HepG2 (cell line): ENCODE results near the gene TPM2. TPM values are rescaled to one million over a fixed set of nuclear protein-coding genes. Genes with fewer than 3 reads are reported as not detected.

Experiments used
- CAMTA2 ChIP-seq: sonication (generic); formaldehyde crosslinking; IDR thresholded peaks from 2 replicates; pipeline ENCODE4 v1.4.0; 2020; ENCODE audit warnings: mild to moderate bottlenecking, missing genetic modification reagents, borderline replicate concordance
- CHD4 ChIP-seq: fragments of 200-600 bp; sonication (generic); IDR thresholded peaks from 2 replicates; pipeline ENCODE4 v1.7.0; 2017; ENCODE audit warnings: mild to moderate bottlenecking, low read length, borderline replicate concordance
- CREM ChIP-seq, 2 experiments: sonication (generic) in 1 of 2; formaldehyde crosslinking in 1 of 2; IDR thresholded peaks; 2 replicates each; pipeline versions ENCODE4 v1.4.0 to v1.6.1; 2016 to 2020; ENCODE audit warnings: antibody characterized with exemption in 1 of 2, mild to moderate bottlenecking in 1 of 2, missing genetic modification reagents in 1 of 2
- GATAD1 ChIP-seq: IDR thresholded peaks from 2 replicates; pipeline ENCODE4 v1.6.1; 2016; ENCODE audit warnings: missing genetic modification reagents, missing compliant biosample characterization
- KMT2B ChIP-seq: IDR thresholded peaks from 2 replicates; pipeline ENCODE4 v1.6.1; 2016; ENCODE audit warnings: missing genetic modification reagents, missing compliant biosample characterization
- MAFK ChIP-seq, 2 experiments: IDR thresholded peaks in 1 of 2; conservative IDR thresholded peaks in 1 of 2; 2 replicates each; pipeline ENCODE4 v1.6.1; 2011; ENCODE audit warnings: improper control_type of control experiment in 2 of 2, low read length in 2 of 2
- NFYC ChIP-seq: IDR thresholded peaks from 2 replicates; pipeline ENCODE4 v1.6.1; 2016; ENCODE audit warnings: missing genetic modification reagents, missing compliant biosample characterization
- NR2C2 ChIP-seq: sonication (generic); formaldehyde crosslinking; IDR thresholded peaks from 2 replicates; pipeline ENCODE4 v1.4.0; 2020; ENCODE audit warnings: missing genetic modification reagents, mild to moderate bottlenecking, moderate library complexity, borderline replicate concordance
- PHB2 ChIP-seq: fragments of 450-650 bp; IDR thresholded peaks from 2 replicates; pipeline ENCODE4 v1.6.1; 2018; ENCODE audit not compliant: partially characterized antibody
- SP2 ChIP-seq: sonication (generic); formaldehyde crosslinking; IDR thresholded peaks from 2 replicates; pipeline ENCODE4 v1.5.1; 2020; ENCODE audit warnings: mild to moderate bottlenecking, missing genetic modification reagents
- SRSF1 ChIP-seq: fragments of 200-400 bp; formaldehyde crosslinking; optimal IDR thresholded peaks from 2 replicates; pipeline ENCODE3; 2017; ENCODE audit warnings: mild to moderate bottlenecking, low read depth, low read length, moderate library complexity
- TGIF2 ChIP-seq: IDR thresholded peaks from 2 replicates; pipeline ENCODE4 v1.6.1; 2016; ENCODE audit warnings: control low read depth, missing compliant biosample characterization
- ZFAT ChIP-seq: sonication (generic); formaldehyde crosslinking; conservative IDR thresholded peaks from 2 replicates; pipeline ENCODE4 v1.8.1; 2023; ENCODE audit warnings: missing genetic modification reagents, inconsistent platforms
- ZFYVE20 ChIP-seq: sonication (generic); formaldehyde crosslinking; IDR thresholded peaks from 2 replicates; pipeline ENCODE4 v1.8.0; 2023; ENCODE audit warnings: low read depth, mild to moderate bottlenecking, moderate library complexity, missing genetic modification reagents, borderline replicate concordance
- ZIK1 ChIP-seq: sonication (generic); formaldehyde crosslinking; IDR thresholded peaks from 2 replicates; pipeline ENCODE4 v1.5.0; 2020; ENCODE audit warnings: mild to moderate bottlenecking, low read depth, missing genetic modification reagents, borderline replicate concordance
- ZNF225 ChIP-seq: sonication (generic); formaldehyde crosslinking; IDR thresholded peaks from 2 replicates; pipeline ENCODE4 v1.4.0; 2020; ENCODE audit warnings: mild to moderate bottlenecking, missing genetic modification reagents
- ZNF282 ChIP-seq: fragments of 450-650 bp; IDR thresholded peaks from 2 replicates; pipeline ENCODE4 v1.6.1; 2018; ENCODE audit not compliant: partially characterized antibody
- ZNF460 ChIP-seq: sonication (generic); formaldehyde crosslinking; IDR thresholded peaks from 2 replicates; pipeline ENCODE4 v1.5.1; 2020; ENCODE audit warnings: missing genetic modification reagents, mild to moderate bottlenecking, borderline replicate concordance
- ZNF556 ChIP-seq: sonication (generic); formaldehyde crosslinking; IDR thresholded peaks from 2 replicates; pipeline ENCODE4 v1.4.0; 2020; ENCODE audit warnings: mild to moderate bottlenecking, missing genetic modification reagents, borderline replicate concordance
- ZNF652 ChIP-seq: IDR thresholded peaks from 2 replicates; pipeline ENCODE4 v1.6.1; 2016; ENCODE audit warnings: low read depth, borderline replicate concordance
- polyA plus RNA-seq, 8 experiments: library from polyadenylated mRNA; depleted of rRNA in 3 of 8; stranded (reverse) in 7 of 8; unstranded in 1 of 8; fragments of >200 nt; fragmentation: Illumina TruSeq in 4 of 8; extraction: Trizol in 4 of 8; gene quantifications; 2 replicates each; pipeline versions ENCODE4 v1.2.1 to v1.2.3, GENCODE V29; 2011 to 2016; ENCODE audit warnings: low read depth in 4 of 8, missing spikeins in 1 of 8, mixed read lengths in 1 of 8; ENCODE audit not compliant: insufficient read depth in 1 of 8
- total RNA-seq, 5 experiments: library from RNA; depleted of rRNA; stranded (reverse); fragments of >200 nt; fragmentation: Illumina TruSeq; extraction: Trizol; gene quantifications; 2 replicates each; pipeline ENCODE4 v1.2.3, GENCODE V29; 2016; ENCODE audit warnings: low read depth in 1 of 5
- TF ChIP-seq, protein P1 (sequence below): sonication (generic); formaldehyde crosslinking; conservative IDR thresholded peaks from 2 replicates; pipeline ENCODE4 v1.4.0; 2020; ENCODE audit warnings: missing genetic modification reagents
- TF ChIP-seq, protein P2 (sequence below): sonication (generic); formaldehyde crosslinking; IDR thresholded peaks from 2 replicates; pipeline ENCODE4 v1.5.0; 2020; ENCODE audit warnings: missing genetic modification reagents
- TF ChIP-seq, protein P3 (sequence below): sonication (generic); formaldehyde crosslinking; IDR thresholded peaks from 2 replicates; pipeline ENCODE4 v1.5.0; 2020; ENCODE audit warnings: missing genetic modification reagents
- TF ChIP-seq, protein P4 (sequence below): sonication (generic); formaldehyde crosslinking; IDR thresholded peaks from 2 replicates; pipeline ENCODE4 v1.5.0; 2020; ENCODE audit warnings: missing genetic modification reagents
- TF ChIP-seq, protein P5 (sequence below): IDR thresholded peaks from 2 replicates; pipeline ENCODE4 v1.6.1; 2016; ENCODE audit warnings: missing compliant biosample characterization, missing genetic modification reagents, borderline replicate concordance

TPM2 gene
- total and polyA plus RNA-seq, 2 of the 13 experiments (the other 11 are each of a cell fraction or from before 2014, with no cell fraction given) = 3.1 to 10.7 TPM

DNA sequence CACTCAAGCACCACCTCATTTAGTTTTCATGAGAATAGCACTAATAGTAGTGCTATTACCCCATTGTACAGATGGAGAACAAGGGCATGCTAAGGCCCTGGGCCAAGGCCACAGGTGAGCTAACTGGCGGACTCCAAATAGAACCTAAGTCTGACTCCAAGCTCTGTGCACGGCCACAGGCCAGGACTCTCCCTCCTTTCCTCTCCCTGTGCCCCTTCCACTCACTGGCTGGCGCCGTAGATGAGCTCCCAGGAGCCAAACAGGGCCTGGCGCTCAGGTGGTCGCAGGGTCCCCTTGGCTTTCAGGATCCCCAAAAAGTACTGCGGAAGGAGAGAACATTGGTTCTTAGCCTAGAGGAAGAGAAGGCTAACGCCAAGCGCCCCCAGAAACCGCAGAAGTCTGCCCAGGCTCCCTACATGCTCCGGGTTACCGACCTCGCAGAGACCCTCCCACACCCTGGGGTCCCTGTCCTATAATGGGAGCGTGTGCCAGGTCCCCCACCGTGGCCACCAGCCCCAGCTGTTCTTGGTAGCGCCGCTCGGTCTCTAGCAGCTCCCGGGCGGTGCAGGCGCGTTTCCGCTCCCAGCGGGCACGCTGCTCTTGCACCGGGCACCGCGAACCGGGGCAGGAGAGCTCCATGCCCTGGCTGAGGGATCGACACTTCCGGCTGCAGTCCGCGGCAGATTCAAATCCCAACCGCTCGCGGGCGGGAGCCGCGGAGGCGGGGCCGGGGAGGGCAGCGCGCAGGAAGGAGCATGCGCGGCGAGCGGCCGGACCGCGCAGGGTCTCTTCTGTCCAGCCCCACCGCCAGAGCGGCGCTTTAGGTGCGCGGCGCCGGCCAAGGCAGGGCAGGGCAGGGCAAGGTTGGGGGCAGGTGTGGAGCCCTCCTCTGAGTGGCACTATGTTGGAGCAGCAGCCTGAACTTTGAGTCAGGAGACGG is 24.9 kb downstream of the TPM2 start, which contains the start of gene ARHGEF39 (continued):
- TF ChIP-seq ZNF282 = no peak
- TF ChIP-seq, protein P1, sequence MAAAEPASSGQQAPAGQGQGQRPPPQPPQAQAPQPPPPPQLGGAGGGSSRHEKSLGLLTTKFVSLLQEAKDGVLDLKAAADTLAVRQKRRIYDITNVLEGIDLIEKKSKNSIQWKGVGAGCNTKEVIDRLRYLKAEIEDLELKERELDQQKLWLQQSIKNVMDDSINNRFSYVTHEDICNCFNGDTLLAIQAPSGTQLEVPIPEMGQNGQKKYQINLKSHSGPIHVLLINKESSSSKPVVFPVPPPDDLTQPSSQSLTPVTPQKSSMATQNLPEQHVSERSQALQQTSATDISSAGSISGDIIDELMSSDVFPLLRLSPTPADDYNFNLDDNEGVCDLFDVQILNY (CRISPR knock-in tag) = peak; percentile 98
- no peak for TF ChIP-seq CHD4
- no peak for TF ChIP-seq ZFAT
- TF ChIP-seq ZFYVE20 (CRISPR knock-in tag) = peak; percentile 83; the same call in 1 of the 2 replicates
- TF ChIP-seq SP2 (CRISPR knock-in tag) = peak; percentile 47; the same call in 1 of the 2 replicates
- TF ChIP-seq, protein P2, sequence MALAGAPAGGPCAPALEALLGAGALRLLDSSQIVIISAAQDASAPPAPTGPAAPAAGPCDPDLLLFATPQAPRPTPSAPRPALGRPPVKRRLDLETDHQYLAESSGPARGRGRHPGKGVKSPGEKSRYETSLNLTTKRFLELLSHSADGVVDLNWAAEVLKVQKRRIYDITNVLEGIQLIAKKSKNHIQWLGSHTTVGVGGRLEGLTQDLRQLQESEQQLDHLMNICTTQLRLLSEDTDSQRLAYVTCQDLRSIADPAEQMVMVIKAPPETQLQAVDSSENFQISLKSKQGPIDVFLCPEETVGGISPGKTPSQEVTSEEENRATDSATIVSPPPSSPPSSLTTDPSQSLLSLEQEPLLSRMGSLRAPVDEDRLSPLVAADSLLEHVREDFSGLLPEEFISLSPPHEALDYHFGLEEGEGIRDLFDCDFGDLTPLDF (CRISPR knock-in tag) = peak; percentile 99
- TF ChIP-seq NR2C2 = peak; percentile 61
- TF ChIP-seq NFYC = 0 out of 2 replicates have a peak, but pooled peaks have one; percentile 19
- TF ChIP-seq CREM (IDR thresholded peaks at IDR 0.05) = no peak
- no peak for TF ChIP-seq CREM (CRISPR knock-in tag; IDR thresholded peaks at IDR 0.05)
- no peak for TF ChIP-seq CAMTA2 (CRISPR knock-in tag)
- TF ChIP-seq KMT2B (CRISPR knock-in tag) = peak; percentile 55; the same call in 1 of the 2 replicates
- peak; percentile 74; the same call in 1 of the 2 replicates for TF ChIP-seq ZNF556
- TF ChIP-seq PHB2 = no peak
- TF ChIP-seq ZNF652 (CRISPR knock-in tag) = no peak
- no peak; the same call in none of the 2 replicates for TF ChIP-seq ZIK1 (CRISPR knock-in tag)
- TF ChIP-seq, protein P3, sequence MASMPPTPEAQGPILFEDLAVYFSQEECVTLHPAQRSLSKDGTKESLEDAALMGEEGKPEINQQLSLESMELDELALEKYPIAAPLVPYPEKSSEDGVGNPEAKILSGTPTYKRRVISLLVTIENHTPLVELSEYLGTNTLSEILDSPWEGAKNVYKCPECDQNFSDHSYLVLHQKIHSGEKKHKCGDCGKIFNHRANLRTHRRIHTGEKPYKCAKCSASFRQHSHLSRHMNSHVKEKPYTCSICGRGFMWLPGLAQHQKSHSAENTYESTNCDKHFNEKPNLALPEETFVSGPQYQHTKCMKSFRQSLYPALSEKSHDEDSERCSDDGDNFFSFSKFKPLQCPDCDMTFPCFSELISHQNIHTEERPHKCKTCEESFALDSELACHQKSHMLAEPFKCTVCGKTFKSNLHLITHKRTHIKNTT = no peak
- TF ChIP-seq, protein P4, sequence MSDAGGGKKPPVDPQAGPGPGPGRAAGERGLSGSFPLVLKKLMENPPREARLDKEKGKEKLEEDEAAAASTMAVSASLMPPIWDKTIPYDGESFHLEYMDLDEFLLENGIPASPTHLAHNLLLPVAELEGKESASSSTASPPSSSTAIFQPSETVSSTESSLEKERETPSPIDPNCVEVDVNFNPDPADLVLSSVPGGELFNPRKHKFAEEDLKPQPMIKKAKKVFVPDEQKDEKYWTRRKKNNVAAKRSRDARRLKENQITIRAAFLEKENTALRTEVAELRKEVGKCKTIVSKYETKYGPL (CRISPR knock-in tag) = no peak
- TF ChIP-seq GATAD1 (CRISPR knock-in tag) = peak; percentile 79
- TF ChIP-seq TGIF2 (CRISPR knock-in tag) = no peak
- no peak for TF ChIP-seq MAFK (conservative IDR thresholded peaks at IDR 0.05 in 1 of 2, IDR thresholded peaks at IDR 0.05 in 1 of 2; ENCODE audit: low read length in 2 of 2)
- TF ChIP-seq ZNF225 = no peak
- no peak for TF ChIP-seq SRSF1
- TF ChIP-seq ZNF460 (CRISPR knock-in tag) = no peak
- TF ChIP-seq, protein P5, sequence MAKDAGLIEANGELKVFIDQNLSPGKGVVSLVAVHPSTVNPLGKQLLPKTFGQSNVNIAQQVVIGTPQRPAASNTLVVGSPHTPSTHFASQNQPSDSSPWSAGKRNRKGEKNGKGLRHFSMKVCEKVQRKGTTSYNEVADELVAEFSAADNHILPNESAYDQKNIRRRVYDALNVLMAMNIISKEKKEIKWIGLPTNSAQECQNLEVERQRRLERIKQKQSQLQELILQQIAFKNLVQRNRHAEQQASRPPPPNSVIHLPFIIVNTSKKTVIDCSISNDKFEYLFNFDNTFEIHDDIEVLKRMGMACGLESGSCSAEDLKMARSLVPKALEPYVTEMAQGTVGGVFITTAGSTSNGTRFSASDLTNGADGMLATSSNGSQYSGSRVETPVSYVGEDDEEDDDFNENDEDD (CRISPR knock-in tag) = peak; percentile 99
